ENCODE results near the gene FOXG1. TPM values are rescaled to one million over a fixed set of nuclear protein-coding genes. Genes with fewer than 3 reads are reported as not detected.
A peak's percentile ranks its signal among the peaks of the same experiment; 100 is the strongest.

FOXG1 gene
- not detected for total RNA-seq

DNA sequence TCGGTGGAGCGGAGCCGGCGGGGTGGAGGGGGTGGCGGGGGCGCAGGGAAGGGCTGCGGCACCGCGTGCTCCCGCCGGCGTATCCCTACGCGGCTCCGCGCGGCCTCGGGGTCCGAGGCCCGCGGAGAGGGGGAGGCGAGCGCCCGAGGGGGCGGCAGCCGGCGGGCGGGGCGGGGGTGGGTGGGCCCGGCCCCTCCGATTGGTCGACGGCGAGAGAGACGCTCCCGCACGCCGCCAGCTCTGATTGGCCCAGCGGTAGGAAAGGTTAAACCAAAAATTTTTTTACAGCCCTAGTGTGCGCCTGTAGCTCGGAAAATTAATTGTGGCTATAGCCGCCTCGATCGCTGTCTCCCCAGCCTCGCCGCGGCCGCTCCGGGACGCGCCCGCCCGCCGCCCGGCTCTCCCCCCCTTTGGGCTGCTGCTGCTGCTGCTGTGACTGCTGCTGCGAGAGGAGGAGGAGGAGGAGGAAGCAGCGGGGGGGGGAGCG is at the start of gene FOXG1:
FOXG1 (plus strand) TSS at position 319 of the 487 bp plus-strand sequence. CDS start 493 bp downstream, outside the sequence.
- DNase-seq (ENCODE audit: low spot score in 2 of 2) = no peak
- Histone ChIP-seq H3K4me3 (peak within 1 kb of the TSS; percentile 22 to 59 (median 31)), H3K27ac (no peak within 1 kb of the TSS), H3K36me3 (no peaks in the 10 kb centered on the region), H3K9me3 (peaks cover 4 to 7% of the 10 kb centered on the region in 2 donors), H3K27me3 (peaks cover 6 to 92% of the 10 kb centered on the region in 2 donors), H3K4me1 (no peaks in the 10 kb centered on the region)
- TF ChIP-seq, protein P1, sequence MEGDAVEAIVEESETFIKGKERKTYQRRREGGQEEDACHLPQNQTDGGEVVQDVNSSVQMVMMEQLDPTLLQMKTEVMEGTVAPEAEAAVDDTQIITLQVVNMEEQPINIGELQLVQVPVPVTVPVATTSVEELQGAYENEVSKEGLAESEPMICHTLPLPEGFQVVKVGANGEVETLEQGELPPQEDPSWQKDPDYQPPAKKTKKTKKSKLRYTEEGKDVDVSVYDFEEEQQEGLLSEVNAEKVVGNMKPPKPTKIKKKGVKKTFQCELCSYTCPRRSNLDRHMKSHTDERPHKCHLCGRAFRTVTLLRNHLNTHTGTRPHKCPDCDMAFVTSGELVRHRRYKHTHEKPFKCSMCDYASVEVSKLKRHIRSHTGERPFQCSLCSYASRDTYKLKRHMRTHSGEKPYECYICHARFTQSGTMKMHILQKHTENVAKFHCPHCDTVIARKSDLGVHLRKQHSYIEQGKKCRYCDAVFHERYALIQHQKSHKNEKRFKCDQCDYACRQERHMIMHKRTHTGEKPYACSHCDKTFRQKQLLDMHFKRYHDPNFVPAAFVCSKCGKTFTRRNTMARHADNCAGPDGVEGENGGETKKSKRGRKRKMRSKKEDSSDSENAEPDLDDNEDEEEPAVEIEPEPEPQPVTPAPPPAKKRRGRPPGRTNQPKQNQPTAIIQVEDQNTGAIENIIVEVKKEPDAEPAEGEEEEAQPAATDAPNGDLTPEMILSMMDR (IDR thresholded peaks at IDR 0.05) = no peak
- TF ChIP-seq POLR2AphosphoS5 (IDR thresholded peaks at IDR 0.05) (no peak), POLR2A (IDR thresholded peaks at IDR 0.05) (no peak)
- intact Hi-C loops (cut with DNase I; ENCODE audit: low total_unique reads) = no loop called here

DNA sequence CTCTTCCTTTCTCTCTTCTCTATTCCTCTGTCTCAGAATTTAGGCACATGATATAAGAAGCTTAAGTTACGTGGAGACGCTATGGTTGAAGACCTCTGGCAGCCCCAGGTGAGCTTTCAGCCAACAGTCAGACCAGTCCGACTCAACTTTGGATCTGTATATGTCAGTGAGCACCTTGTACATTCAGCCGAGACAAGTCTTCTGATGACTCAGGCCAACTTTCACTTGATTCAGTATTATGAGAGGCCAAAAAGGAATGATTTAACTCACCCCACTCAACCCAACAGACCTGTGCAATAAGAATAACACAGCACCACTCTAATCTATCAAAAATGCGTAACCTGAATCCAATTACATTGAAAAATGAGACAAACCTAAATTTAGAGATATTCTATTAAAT is 47.5 kb upstream of the FOXG1 start:
- DNase-seq (ENCODE audit: low spot score in 2 of 2) = no peak
- Histone ChIP-seq H3K27me3 (no peaks in the 10 kb centered on the region), H3K9me3 (no peaks in the 10 kb centered on the region), H3K27ac (no peak overlapping the region), H3K36me3 (no peaks in the 10 kb centered on the region), H3K4me3 (no peak overlapping the region), H3K4me1 (no peaks in the 10 kb centered on the region)
- no peak for TF ChIP-seq POLR2A (IDR thresholded peaks at IDR 0.05)
- TF ChIP-seq POLR2AphosphoS5 (IDR thresholded peaks at IDR 0.05) = no peak
- TF ChIP-seq, protein P1 (IDR thresholded peaks at IDR 0.05) = no peak
- intact Hi-C loops (cut with DNase I; ENCODE audit: low total_unique reads) = no loop called here

DNA sequence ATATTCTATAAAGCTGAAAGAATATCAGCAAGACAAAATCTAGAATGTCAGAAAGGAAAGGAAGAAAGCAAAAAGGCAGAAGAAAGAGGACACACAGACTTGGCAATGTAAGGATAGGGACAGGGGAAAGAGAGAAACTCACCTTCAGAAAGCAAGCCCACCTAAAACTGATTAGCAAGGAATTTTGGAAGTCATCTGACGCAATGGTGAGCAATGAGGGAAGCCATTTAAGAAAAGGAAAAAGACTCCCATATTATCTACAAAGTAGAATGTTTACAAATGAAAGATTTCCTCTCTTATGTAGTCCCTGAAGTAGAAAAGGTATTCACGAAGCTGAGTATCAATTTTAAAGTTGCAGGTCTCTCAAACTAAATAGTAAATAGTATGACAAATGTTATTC is 35.2 kb upstream of the FOXG1 start:
- intact Hi-C loops (cut with DNase I; ENCODE audit: low total_unique reads) = no loop called here
- DNase-seq (ENCODE audit: low spot score in 2 of 2) = no peak
- TF ChIP-seq POLR2AphosphoS5 (IDR thresholded peaks at IDR 0.05) (no peak), POLR2A (IDR thresholded peaks at IDR 0.05) (no peak)
- TF ChIP-seq, protein P1 (IDR thresholded peaks at IDR 0.05) = no peak
- Histone ChIP-seq H3K27ac (no peak overlapping the region), H3K9me3 (no peaks in the 10 kb centered on the region), H3K36me3 (no peaks in the 10 kb centered on the region), H3K27me3 (peaks cover 0 to 3% of the 10 kb centered on the region in 2 donors), H3K4me3 (no peak overlapping the region), H3K4me1 (no peaks in the 10 kb centered on the region)

DNA sequence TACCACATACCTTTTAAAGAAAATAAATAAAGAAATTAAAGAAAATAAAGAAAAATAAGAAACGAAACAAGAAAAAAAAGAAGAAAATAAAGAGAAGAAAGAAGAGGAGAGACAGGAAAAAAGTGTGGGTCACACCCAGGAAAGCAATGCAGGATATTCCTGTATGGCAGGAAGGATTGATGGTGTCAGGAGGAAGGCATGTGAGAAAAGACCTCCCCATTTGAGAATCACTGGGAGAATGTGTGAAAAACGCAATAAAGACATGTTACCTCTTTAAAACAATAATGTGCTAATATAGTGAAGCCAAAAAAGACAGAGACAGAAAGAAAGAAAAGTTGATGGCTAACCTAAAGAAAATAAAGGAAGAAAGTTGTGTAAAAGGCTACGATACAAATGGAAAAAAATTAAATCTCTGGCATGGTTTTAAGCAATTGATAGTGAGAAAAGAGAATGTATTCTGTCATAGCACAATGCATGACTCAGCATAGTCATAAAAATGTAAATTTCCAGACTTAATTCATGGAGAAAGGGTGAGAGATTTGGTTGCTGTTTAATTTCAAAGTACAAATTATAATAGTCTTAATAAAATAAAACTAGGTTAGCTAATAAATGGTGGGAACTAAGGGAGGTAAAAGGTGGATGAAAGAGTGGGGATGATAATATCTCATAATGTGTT is 24.3 kb upstream of the FOXG1 start:
- Histone ChIP-seq H3K27ac (no peak overlapping the region), H3K36me3 (no peaks in the 10 kb centered on the region), H3K4me1 (no peaks in the 10 kb centered on the region), H3K4me3 (no peak overlapping the region), H3K27me3 (peaks cover 0 to 13% of the 10 kb centered on the region in 2 donors), H3K9me3 (peaks cover 3 to 7% of the 10 kb centered on the region in 2 donors)
- DNase-seq (ENCODE audit: low spot score in 2 of 2) = no peak
- no peak for TF ChIP-seq POLR2A (IDR thresholded peaks at IDR 0.05)
- TF ChIP-seq POLR2AphosphoS5 (IDR thresholded peaks at IDR 0.05) = no peak
- TF ChIP-seq, protein P1 (IDR thresholded peaks at IDR 0.05) = no peak
- intact Hi-C loops (cut with DNase I; ENCODE audit: low total_unique reads) = no loop called here

DNA sequence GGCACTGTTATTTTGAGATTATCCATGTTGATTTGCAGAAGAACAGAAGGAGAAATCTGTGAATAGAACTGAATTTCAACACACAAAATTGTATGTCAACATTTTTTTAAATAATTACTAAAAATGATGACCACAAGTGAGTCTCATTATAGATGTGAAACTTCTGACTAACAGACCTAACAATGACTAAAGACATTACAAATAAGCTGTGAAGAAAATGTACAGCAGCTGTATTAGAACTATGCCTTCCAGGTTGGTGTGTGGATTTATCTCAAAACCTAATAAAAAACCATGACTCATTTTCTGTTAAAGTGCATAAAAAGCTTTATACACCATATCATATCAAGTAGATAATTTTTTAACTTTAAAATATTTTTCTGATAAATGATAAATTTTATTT is 22.5 kb upstream of the FOXG1 start:
- H3K4me1 ChIP-seq = no peaks in the 10 kb centered on the region
- peaks cover 3 to 9% of the 10 kb centered on the region in 2 donors for H3K9me3 ChIP-seq
- H3K27me3 ChIP-seq = peaks cover 0 to 13% of the 10 kb centered on the region in 2 donors
- no peaks in the 10 kb centered on the region for H3K36me3 ChIP-seq
- TF ChIP-seq POLR2AphosphoS5 (IDR thresholded peaks at IDR 0.05) (no peak), POLR2A (IDR thresholded peaks at IDR 0.05) (no peak)
- TF ChIP-seq, protein P1 (IDR thresholded peaks at IDR 0.05) = no peak
- intact Hi-C loops (cut with DNase I; ENCODE audit: low total_unique reads) = no loop called here
- no peak for DNase-seq (ENCODE audit: low spot score in 2 of 2)
- no peak overlapping the region for H3K27ac ChIP-seq
- H3K4me3 ChIP-seq = no peak overlapping the region

Measured in breast epithelium (tissue), 4 donors.